ENCODE measurements around the gene ACSL6.

Gene ACSL6

GRCh38 chr5:132017738-132018625, 6.5 kb upstream of the ACSL6 start:
- no peak for DNase-seq (ENCODE audit: low read depth in 2 of 3, low spot score in 1 of 3)

GRCh38 chr5:132017316-132017715, 5.9 kb upstream of the ACSL6 start:
- DNase-seq (ENCODE audit: low read depth in 2 of 3, low spot score in 1 of 3) = no peak

- DNase-seq (ENCODE audit: low read depth in 2 of 3, low spot score in 1 of 3) = no peak
These were observed 5.3 kb upstream of the ACSL6 start for GRCh38 chr5:132016721-132017250.

- DNase-seq (ENCODE audit: low read depth in 2 of 3, low spot score in 1 of 3) = no peak
These were observed 2.3 kb upstream of the ACSL6 start for GRCh38 chr5:132013711-132014110.

- DNase-seq (ENCODE audit: low read depth in 2 of 3, low spot score in 1 of 3) = no peak
These were observed 1.7 kb upstream of the ACSL6 start for GRCh38 chr5:132013006-132013689.

- no peak for DNase-seq (ENCODE audit: low read depth in 2 of 3, low spot score in 1 of 3)
These were observed 1.0 kb upstream of the ACSL6 start for GRCh38 chr5:132012371-132013005.

GRCh38 chr5:132010989-132011621, 353 bp downstream of the ACSL6 start:
- DNase-seq (ENCODE audit: low read depth in 2 of 3, low spot score in 1 of 3) = no peak

- DNase-seq (ENCODE audit: low read depth in 2 of 3, low spot score in 1 of 3) = no peak
These were observed 841 bp downstream of the ACSL6 start for GRCh38 chr5:132010645-132010988.

GRCh38 chr5:132009706-132010405, 1.6 kb downstream of the ACSL6 start:
- no peak for DNase-seq (ENCODE audit: low read depth in 2 of 3, low spot score in 1 of 3)

- DNase-seq (ENCODE audit: low read depth in 2 of 3, low spot score in 1 of 3) = no peak
These were observed 2.3 kb downstream of the ACSL6 start for GRCh38 chr5:132008961-132009680.

GRCh38 chr5:132008163-132008473, 3.3 kb downstream of the ACSL6 start:
- DNase-seq (ENCODE audit: low read depth in 2 of 3, low spot score in 1 of 3) = no peak

- peak; percentile 63 to 86 (median 76) for DNase-seq (ENCODE audit: low read depth in 2 of 3, low spot score in 1 of 3)
These were observed 3.9 kb downstream of the ACSL6 start for GRCh38 chr5:132007399-132008162.

- no peak for DNase-seq (ENCODE audit: low read depth in 2 of 3, low spot score in 1 of 3)
These were observed 4.9 kb downstream of the ACSL6 start for GRCh38 chr5:132006331-132007120.

GRCh38 chr5:132005591-132005990, 5.9 kb downstream of the ACSL6 start:
- DNase-seq (ENCODE audit: low read depth in 2 of 3, low spot score in 1 of 3) = no peak

GRCh38 chr5:132003982-132004381, 7.5 kb downstream of the ACSL6 start:
- no peak for DNase-seq (ENCODE audit: low read depth in 2 of 3, low spot score in 1 of 3)

GRCh38 chr5:132003170-132003744, 8.2 kb downstream of the ACSL6 start:
- no peak for DNase-seq (ENCODE audit: low read depth in 2 of 3, low spot score in 1 of 3)

- no peak for DNase-seq (ENCODE audit: low read depth in 2 of 3, low spot score in 1 of 3)
These were observed 8.7 kb downstream of the ACSL6 start for GRCh38 chr5:132002757-132003156.

All from stimulated activated CD4-positive, alpha-beta T cell treated with anti-CD3 and anti-CD28 coated beads, Interleukin-12 subunit alpha, Interleukin-12 subunit beta, amount 100 ng/mL, for 48 hours (primary cell).